K562 (cell line): ENCODE measurements around the gene TMED10.

Source experiments
- EHMT2 ChIP-seq: fragments of 450-650 bp; IDR thresholded peaks from 2 replicates; pipeline ENCODE4 v1.6.1; 2018; ENCODE audit warnings: antibody characterized with exemption
- EZH2 ChIP-seq: IDR thresholded peaks from 2 replicates; pipeline ENCODE4 v1.6.1; 2012; ENCODE audit warnings: low read depth, mild to moderate bottlenecking, inconsistent platforms, low read length, borderline replicate concordance
- FOXP1 ChIP-seq: sonication (generic); formaldehyde crosslinking; IDR thresholded peaks from 2 replicates; pipeline ENCODE4 v1.8.0; 2022; ENCODE audit warnings: mild to moderate bottlenecking, missing genetic modification reagents
- MCM5 ChIP-seq: fragments of 450-650 bp; IDR thresholded peaks from 2 replicates; pipeline ENCODE4 v1.6.1; 2016; ENCODE audit warnings: low read depth
- MYC ChIP-seq, 2 experiments: fragments of 250-450 bp in 1 of 2; sonication (Bioruptor Pico) in 1 of 2; IDR thresholded peaks; 2 replicates each; pipeline versions ENCODE4 v1.5.1 to v1.6.1; 2012 to 2021; ENCODE audit warnings: low read depth in 2 of 2, borderline replicate concordance in 1 of 2, improper control_type of control experiment in 1 of 2, low read length in 1 of 2, mild to moderate bottlenecking in 1 of 2, moderate library complexity in 1 of 2
- NFIC ChIP-seq: fragments of 450-650 bp; IDR thresholded peaks from 2 replicates; pipeline ENCODE4 v1.6.1; 2017; ENCODE audit warnings: mild to moderate bottlenecking, inconsistent platforms
- RFX5 ChIP-seq: IDR thresholded peaks from 2 replicates; pipeline ENCODE4 v1.6.1; 2011; ENCODE audit warnings: low read depth, mild to moderate bottlenecking, improper control_type of control experiment, low read length
- ZBTB1 ChIP-seq: sonication (generic); formaldehyde crosslinking; IDR thresholded peaks from 2 replicates; pipeline ENCODE4 v1.8.1; 2023; ENCODE audit warnings: missing genetic modification reagents, low read depth, mild to moderate bottlenecking, borderline replicate concordance
- ZFP30 ChIP-seq: fragments of 250-450 bp; sonication (Bioruptor Pico); IDR thresholded peaks from 2 replicates; pipeline ENCODE4 v1.8.0; 2022; ENCODE audit warnings: moderate library complexity, mild to moderate bottlenecking, inconsistent platforms, borderline replicate concordance
- ZNF217 ChIP-seq: sonication (generic); formaldehyde crosslinking; IDR thresholded peaks from 2 replicates; pipeline ENCODE4 v1.8.0; 2022; ENCODE audit warnings: mild to moderate bottlenecking, missing genetic modification reagents
- ZNF324 ChIP-seq: fragments of 250-450 bp; sonication (Bioruptor Pico); IDR thresholded peaks from 2 replicates; pipeline ENCODE4 v1.4.0; 2020; ENCODE audit warnings: mild to moderate bottlenecking
- ZNF766 ChIP-seq: fragments of 200-800 bp; sonication (Bioruptor generic); conservative IDR thresholded peaks from 2 replicates; pipeline ENCODE4 v1.6.1; 2016; ENCODE audit warnings: missing genetic modification characterization, missing compliant biosample characterization
- TF ChIP-seq, protein P1 (sequence below): sonication (generic); formaldehyde crosslinking; IDR thresholded peaks from 2 replicates; pipeline ENCODE4 v1.8.0; 2023; ENCODE audit warnings: mild to moderate bottlenecking, missing genetic modification reagents
- TF ChIP-seq, protein P2 (sequence below), 3 experiments: IDR thresholded peaks in 2 of 3; conservative IDR thresholded peaks in 1 of 3; 2 replicates each; pipeline ENCODE4 v1.5.1; 2011 to 2012; ENCODE audit warnings: low read length in 3 of 3, mild to moderate bottlenecking in 3 of 3, control low read depth in 2 of 3, improper control_type of control experiment in 1 of 3, inconsistent platforms in 1 of 3, low read depth in 1 of 3, mixed read lengths in 1 of 3, moderate library complexity in 1 of 3; ENCODE audit not compliant: insufficient read depth in 2 of 3

DNA sequence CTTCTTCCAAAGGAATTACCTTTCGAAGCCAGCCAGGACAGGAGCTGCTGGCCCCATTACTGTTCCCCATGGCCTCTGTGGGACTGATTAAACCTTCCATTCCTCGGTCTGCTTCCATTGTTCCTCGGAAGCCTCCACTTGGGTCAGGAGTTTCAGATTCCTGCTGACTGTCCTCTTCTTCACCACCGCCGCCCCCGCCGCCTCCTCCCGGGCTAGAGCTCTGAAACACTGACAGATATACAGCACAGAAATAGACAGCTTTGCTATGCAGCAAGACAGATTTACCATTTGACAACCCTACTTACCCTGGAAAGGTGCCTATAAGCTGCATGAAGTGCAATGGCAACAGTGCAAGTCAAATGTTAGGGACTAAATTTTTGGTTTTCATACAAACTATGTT is 85.2 kb downstream of the TMED10 start:
- TF ChIP-seq ZBTB1 (CRISPR knock-in tag) = no peak
- TF ChIP-seq EZH2 = no peak
- TF ChIP-seq ZFP30 (CRISPR knock-in tag) = no peak
- TF ChIP-seq NFIC = no peak
- TF ChIP-seq, protein P1, sequence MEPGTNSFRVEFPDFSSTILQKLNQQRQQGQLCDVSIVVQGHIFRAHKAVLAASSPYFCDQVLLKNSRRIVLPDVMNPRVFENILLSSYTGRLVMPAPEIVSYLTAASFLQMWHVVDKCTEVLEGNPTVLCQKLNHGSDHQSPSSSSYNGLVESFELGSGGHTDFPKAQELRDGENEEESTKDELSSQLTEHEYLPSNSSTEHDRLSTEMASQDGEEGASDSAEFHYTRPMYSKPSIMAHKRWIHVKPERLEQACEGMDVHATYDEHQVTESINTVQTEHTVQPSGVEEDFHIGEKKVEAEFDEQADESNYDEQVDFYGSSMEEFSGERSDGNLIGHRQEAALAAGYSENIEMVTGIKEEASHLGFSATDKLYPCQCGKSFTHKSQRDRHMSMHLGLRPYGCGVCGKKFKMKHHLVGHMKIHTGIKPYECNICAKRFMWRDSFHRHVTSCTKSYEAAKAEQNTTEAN (CRISPR knock-in tag) = no peak
- TF ChIP-seq FOXP1 = no peak
- TF ChIP-seq, protein P2, sequence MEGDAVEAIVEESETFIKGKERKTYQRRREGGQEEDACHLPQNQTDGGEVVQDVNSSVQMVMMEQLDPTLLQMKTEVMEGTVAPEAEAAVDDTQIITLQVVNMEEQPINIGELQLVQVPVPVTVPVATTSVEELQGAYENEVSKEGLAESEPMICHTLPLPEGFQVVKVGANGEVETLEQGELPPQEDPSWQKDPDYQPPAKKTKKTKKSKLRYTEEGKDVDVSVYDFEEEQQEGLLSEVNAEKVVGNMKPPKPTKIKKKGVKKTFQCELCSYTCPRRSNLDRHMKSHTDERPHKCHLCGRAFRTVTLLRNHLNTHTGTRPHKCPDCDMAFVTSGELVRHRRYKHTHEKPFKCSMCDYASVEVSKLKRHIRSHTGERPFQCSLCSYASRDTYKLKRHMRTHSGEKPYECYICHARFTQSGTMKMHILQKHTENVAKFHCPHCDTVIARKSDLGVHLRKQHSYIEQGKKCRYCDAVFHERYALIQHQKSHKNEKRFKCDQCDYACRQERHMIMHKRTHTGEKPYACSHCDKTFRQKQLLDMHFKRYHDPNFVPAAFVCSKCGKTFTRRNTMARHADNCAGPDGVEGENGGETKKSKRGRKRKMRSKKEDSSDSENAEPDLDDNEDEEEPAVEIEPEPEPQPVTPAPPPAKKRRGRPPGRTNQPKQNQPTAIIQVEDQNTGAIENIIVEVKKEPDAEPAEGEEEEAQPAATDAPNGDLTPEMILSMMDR (IDR thresholded peaks at IDR 0.05 in 2 of 3, conservative IDR thresholded peaks at IDR 0.05 in 1 of 3; ENCODE audit: insufficient read depth in 2 of 3, low read depth in 1 of 3, low read length in 3 of 3) = no peak
- no peak for TF ChIP-seq EHMT2
- no peak for TF ChIP-seq MCM5
- TF ChIP-seq ZNF766 = no peak
- no peak for TF ChIP-seq RFX5
- no peak for TF ChIP-seq ZNF217
- no peak for TF ChIP-seq MYC (IDR thresholded peaks at IDR 0.05; ENCODE audit: low read depth, low read length)
- no peak for TF ChIP-seq MYC (CRISPR knock-in tag; IDR thresholded peaks at IDR 0.05; ENCODE audit: borderline replicate concordance, low read depth)
- no peak for TF ChIP-seq ZNF324
